HL-60 (cell line): ENCODE measurements around the gene SSTR5.

Source experiments
- DNase-seq, 2 experiments: peaks; one replicate each; pipeline ENCODE4 v3.0.0-alpha.2; 2010 to 2020; ENCODE audit warnings: low read depth in 1 of 2, low spot score in 1 of 2
- H3K27ac ChIP-seq: fragments of 250-450 bp; sonication (Bioruptor Pico); replicated peaks from 2 replicates; pipeline ENCODE4 v1.5.1; 2020; ENCODE audit warnings: mild to moderate bottlenecking, moderate library complexity
- H3K27me3 ChIP-seq: fragments of 250-450 bp; sonication (Bioruptor Pico); 2 replicates; pipeline ENCODE4 v1.5.1; 2021; ENCODE audit warnings: mild to moderate bottlenecking, moderate library complexity; ENCODE audit not compliant: insufficient read depth, poor library complexity, severe bottlenecking
- H3K4me3 ChIP-seq: replicated peaks from 2 replicates; pipeline ENCODE4 v1.5.1; 2011; ENCODE audit warnings: mild to moderate bottlenecking, control low read depth, low read length; ENCODE audit not compliant: insufficient read depth
- GABPA ChIP-seq: IDR thresholded peaks from 2 replicates; pipeline ENCODE4 v1.6.1; 2012; ENCODE audit warnings: low read depth
- POLR2AphosphoS5 ChIP-seq: IDR thresholded peaks from 2 replicates; pipeline ENCODE4 v1.6.1; 2012; ENCODE audit warnings: low read depth
- SPI1 ChIP-seq: IDR thresholded peaks from 2 replicates; pipeline ENCODE4 v1.6.1; 2012; ENCODE audit warnings: low read depth, mild to moderate bottlenecking, borderline replicate concordance
- TF ChIP-seq, protein P1 (sequence below): IDR thresholded peaks from one replicate; pipeline ENCODE4 v1.5.1; 2011; ENCODE audit warnings: low read length, control low read depth, inconsistent platforms; ENCODE audit not compliant: insufficient read depth
- TF ChIP-seq, protein P2 (sequence below): IDR thresholded peaks from 2 replicates; pipeline ENCODE4 v1.6.1; 2012; ENCODE audit warnings: low read depth; ENCODE audit not compliant: insufficient replicate concordance

The SSTR5 gene

DNA sequence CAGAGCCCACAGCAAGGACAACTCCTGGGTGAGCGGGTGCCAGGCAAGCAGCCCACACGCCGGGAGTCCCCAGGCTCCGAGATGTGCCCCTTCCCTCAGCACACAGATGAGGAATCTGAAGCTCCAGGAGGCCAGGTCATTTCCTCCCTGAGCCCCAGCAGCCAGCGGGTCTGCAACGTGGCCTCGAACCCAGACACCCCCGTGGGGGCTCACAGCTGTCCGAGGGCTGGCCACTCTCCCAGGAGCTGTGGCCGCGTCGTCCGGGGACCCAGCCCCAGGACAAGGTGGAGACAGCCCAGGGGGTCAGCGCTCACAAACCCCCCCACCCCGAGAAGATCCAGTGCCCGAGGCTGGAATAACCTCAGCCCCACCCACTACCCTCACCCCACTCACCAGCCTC lies 40.9 kb downstream of the SSTR5 start:
- TF ChIP-seq, protein P1, sequence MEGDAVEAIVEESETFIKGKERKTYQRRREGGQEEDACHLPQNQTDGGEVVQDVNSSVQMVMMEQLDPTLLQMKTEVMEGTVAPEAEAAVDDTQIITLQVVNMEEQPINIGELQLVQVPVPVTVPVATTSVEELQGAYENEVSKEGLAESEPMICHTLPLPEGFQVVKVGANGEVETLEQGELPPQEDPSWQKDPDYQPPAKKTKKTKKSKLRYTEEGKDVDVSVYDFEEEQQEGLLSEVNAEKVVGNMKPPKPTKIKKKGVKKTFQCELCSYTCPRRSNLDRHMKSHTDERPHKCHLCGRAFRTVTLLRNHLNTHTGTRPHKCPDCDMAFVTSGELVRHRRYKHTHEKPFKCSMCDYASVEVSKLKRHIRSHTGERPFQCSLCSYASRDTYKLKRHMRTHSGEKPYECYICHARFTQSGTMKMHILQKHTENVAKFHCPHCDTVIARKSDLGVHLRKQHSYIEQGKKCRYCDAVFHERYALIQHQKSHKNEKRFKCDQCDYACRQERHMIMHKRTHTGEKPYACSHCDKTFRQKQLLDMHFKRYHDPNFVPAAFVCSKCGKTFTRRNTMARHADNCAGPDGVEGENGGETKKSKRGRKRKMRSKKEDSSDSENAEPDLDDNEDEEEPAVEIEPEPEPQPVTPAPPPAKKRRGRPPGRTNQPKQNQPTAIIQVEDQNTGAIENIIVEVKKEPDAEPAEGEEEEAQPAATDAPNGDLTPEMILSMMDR, result no peak
- TF ChIP-seq, protein P2, sequence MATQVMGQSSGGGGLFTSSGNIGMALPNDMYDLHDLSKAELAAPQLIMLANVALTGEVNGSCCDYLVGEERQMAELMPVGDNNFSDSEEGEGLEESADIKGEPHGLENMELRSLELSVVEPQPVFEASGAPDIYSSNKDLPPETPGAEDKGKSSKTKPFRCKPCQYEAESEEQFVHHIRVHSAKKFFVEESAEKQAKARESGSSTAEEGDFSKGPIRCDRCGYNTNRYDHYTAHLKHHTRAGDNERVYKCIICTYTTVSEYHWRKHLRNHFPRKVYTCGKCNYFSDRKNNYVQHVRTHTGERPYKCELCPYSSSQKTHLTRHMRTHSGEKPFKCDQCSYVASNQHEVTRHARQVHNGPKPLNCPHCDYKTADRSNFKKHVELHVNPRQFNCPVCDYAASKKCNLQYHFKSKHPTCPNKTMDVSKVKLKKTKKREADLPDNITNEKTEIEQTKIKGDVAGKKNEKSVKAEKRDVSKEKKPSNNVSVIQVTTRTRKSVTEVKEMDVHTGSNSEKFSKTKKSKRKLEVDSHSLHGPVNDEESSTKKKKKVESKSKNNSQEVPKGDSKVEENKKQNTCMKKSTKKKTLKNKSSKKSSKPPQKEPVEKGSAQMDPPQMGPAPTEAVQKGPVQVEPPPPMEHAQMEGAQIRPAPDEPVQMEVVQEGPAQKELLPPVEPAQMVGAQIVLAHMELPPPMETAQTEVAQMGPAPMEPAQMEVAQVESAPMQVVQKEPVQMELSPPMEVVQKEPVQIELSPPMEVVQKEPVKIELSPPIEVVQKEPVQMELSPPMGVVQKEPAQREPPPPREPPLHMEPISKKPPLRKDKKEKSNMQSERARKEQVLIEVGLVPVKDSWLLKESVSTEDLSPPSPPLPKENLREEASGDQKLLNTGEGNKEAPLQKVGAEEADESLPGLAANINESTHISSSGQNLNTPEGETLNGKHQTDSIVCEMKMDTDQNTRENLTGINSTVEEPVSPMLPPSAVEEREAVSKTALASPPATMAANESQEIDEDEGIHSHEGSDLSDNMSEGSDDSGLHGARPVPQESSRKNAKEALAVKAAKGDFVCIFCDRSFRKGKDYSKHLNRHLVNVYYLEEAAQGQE, result no peak
- no peak overlapping the region for H3K27ac ChIP-seq
- DNase-seq, result no peak
- H3K27me3 ChIP-seq, result peaks cover 5% of the 10 kb centered on the region
- no peak overlapping the region for H3K4me3 ChIP-seq

DNA sequence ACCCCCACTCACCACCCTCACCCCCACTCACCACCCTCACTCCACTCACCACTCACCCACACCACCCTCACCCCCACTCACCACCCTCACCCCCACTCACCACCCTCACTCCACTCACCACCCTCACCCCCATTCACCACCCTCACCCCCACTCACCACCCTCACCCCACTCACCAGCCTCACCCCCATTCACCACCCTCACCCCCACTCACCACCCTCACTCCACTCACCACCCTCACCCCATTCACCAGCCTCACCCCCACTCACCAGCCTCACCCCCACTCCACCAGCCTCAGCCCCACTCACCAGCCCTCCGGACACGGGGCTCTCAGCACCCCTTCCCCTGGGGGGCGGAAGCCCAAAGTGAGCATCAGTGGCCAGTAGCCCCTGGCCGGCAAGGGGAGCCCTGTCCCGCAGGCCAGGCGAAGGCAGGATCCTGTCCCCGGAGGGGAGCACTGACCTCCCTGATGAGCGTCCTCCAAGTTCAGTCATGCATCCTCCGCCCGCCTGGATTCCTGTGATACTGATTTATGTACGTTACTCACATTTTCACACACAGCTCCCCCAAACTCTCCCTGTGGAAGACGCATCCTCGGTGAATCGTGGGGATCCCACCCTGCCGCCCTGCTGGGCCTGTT lies 41.5 kb downstream of the SSTR5 start:
- Histone ChIP-seq H3K27me3 (peaks cover 5% of the 10 kb centered on the region), H3K4me3 (no peak overlapping the region), H3K27ac (no peak overlapping the region)
- TF ChIP-seq POLR2AphosphoS5 (no peak), GABPA (no peak), SPI1 (no peak)
- TF ChIP-seq, protein P1, result no peak
- TF ChIP-seq, protein P2, result no peak
- no peak for DNase-seq

DNA sequence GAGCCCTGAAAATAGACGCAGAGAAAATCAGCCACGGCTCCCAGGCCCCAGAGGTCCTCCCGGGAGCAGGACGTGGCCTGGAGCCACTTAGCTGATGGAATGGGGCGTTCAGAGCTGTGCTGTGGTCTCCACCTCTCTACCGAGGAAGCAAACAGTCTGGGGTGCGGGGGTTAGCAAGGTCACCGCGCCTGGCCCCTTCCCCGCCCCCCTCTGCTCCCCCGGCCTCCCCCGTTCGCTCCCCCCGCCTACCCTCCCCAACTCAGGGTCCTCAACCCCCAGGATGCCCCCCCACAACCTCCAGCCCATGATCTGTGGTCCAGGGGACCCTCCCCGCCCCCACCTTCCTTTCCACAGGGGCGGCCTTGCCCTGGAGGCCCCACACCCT lies 44.1 kb downstream of the SSTR5 start:
- H3K4me3 ChIP-seq, result no peak overlapping the region
- H3K27me3 ChIP-seq, result peaks cover 8% of the 10 kb centered on the region
- no peak for DNase-seq
- TF ChIP-seq SPI1 (no peak), GABPA (no peak), POLR2AphosphoS5 (no peak)
- TF ChIP-seq, protein P2, result no peak
- TF ChIP-seq, protein P1, result no peak
- H3K27ac ChIP-seq, result no peak overlapping the region
